GM19467 (cell line): ENCODE measurements around the gene RTN4RL2.
A peak's percentile ranks its signal among the peaks of the same experiment; 100 is the strongest.

Source experiments
- ATAC-seq: cut with Tn5 transposase; IDR thresholded peaks from one replicate; pipeline ENCODE4 v1.9.1; 2021; ENCODE audit warnings: mild to moderate bottlenecking, moderate library complexity; ENCODE audit not compliant: unreplicated experiment

The RTN4RL2 gene

GRCh38 chr11:57460022-57460757 lies at the start of gene RTN4RL2:
Gene RTN4RL2 (plus strand): TSS chr11:57460528. CDS start chr11:57460866, 338 bp downstream.
- ATAC-seq = no peak

GRCh38 chr11:57413681-57414080 lies 46.6 kb upstream of the RTN4RL2 start:
- no peak for ATAC-seq

- no peak for ATAC-seq
Measured at GRCh38 chr11:57414612-57415212, 45.6 kb upstream of the RTN4RL2 start.

- no peak for ATAC-seq
Measured at GRCh38 chr11:57416436-57416835, 43.9 kb upstream of the RTN4RL2 start.

GRCh38 chr11:57417056-57417455 lies 43.3 kb upstream of the RTN4RL2 start:
- ATAC-seq = no peak

- no peak for ATAC-seq
Measured at GRCh38 chr11:57418131-57418530, 42.2 kb upstream of the RTN4RL2 start.

- no peak for ATAC-seq
Measured at GRCh38 chr11:57419146-57419545, 41.2 kb upstream of the RTN4RL2 start.

- no peak for ATAC-seq
Measured at GRCh38 chr11:57421066-57421465, 39.3 kb upstream of the RTN4RL2 start.

GRCh38 chr11:57421805-57422204 lies 38.5 kb upstream of the RTN4RL2 start:
- ATAC-seq = no peak

GRCh38 chr11:57422669-57423068 lies 37.7 kb upstream of the RTN4RL2 start:
- ATAC-seq = no peak

- no peak for ATAC-seq
Measured at GRCh38 chr11:57424137-57424791, 36.1 kb upstream of the RTN4RL2 start.

- ATAC-seq = peak; percentile 91
Measured at GRCh38 chr11:57424792-57425564, 35.4 kb upstream of the RTN4RL2 start.

GRCh38 chr11:57425565-57426438 lies 34.5 kb upstream of the RTN4RL2 start:
- ATAC-seq = no peak

GRCh38 chr11:57426439-57426928 lies 33.8 kb upstream of the RTN4RL2 start:
- ATAC-seq = no peak

GRCh38 chr11:57426929-57427726 lies 33.2 kb upstream of the RTN4RL2 start, which contains the start of gene SLC43A3:
Gene SLC43A3 (minus strand): TSS chr11:57427121. CDS start chr11:57426172, 949 bp downstream.
- peak; percentile 52 for ATAC-seq

GRCh38 chr11:57427727-57428082 lies 32.6 kb upstream of the RTN4RL2 start:
- no peak for ATAC-seq

GRCh38 chr11:57428643-57429042 lies 31.7 kb upstream of the RTN4RL2 start:
- no peak for ATAC-seq

- ATAC-seq = no peak
Measured at GRCh38 chr11:57429946-57430345, 30.4 kb upstream of the RTN4RL2 start.

GRCh38 chr11:57430952-57431351 lies 29.4 kb upstream of the RTN4RL2 start:
- ATAC-seq = no peak
